Measurements from ENCODE around the gene FIGNL1.

DNA sequence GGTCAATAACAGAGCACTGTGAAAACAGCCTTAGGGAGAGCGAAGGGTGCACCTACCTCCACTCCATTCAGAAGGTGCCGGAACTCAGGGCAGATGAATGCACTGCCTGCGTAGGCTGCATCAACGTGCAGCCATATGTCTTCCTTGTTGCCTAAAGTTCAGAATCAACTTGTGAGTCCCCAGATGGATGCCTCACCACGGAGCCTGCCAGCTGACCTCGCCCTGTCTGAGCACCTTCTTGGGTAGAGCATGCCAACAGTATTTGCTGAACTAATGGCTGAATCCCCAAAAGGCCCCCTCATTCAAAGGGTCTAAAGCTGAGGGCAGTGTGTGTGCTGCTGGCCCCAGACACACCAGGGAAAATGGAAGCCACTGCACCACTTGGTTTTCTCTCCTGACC lies 48.9 kb upstream of the FIGNL1 start:
- TF ChIP-seq CTCF (IDR thresholded peaks at IDR 0.05) (no peak), EZH2 (IDR thresholded peaks at IDR 0.05) (no peak)
